Large intestine (tissue), 3 donors: ENCODE results near the gene GPR17. TPM values are rescaled to one million over a fixed set of nuclear protein-coding genes. Genes with fewer than 3 reads are reported as not detected.

Experiments
- DNase-seq, 2 donors: peaks; one replicate each; pipeline versions ENCODE4 v3.0.0 to v3.0.0-alpha.2; 2013
- H3K27ac ChIP-seq: one replicate; pipeline ENCODE4 v1.5.1; 2013; ENCODE audit warnings: low read length
- H3K27me3 ChIP-seq: 2 replicates; pipeline ENCODE4 v1.6.1; 2013; ENCODE audit warnings: low read length; ENCODE audit not compliant: control insufficient read depth, insufficient read depth
- H3K36me3 ChIP-seq: 2 replicates; pipeline ENCODE4 v1.6.1; 2013; ENCODE audit warnings: low read length; ENCODE audit not compliant: control insufficient read depth, insufficient read depth
- H3K4me1 ChIP-seq: one replicate; pipeline ENCODE4 v1.6.1; 2013; ENCODE audit warnings: low read length; ENCODE audit not compliant: control insufficient read depth, insufficient read depth
- H3K4me3 ChIP-seq: one replicate; pipeline ENCODE4 v1.5.1; 2013; ENCODE audit warnings: low read length
- H3K9me3 ChIP-seq: one replicate; pipeline ENCODE4 v1.6.1; 2013; ENCODE audit warnings: mild to moderate bottlenecking, low read depth, low read length, moderate library complexity; ENCODE audit not compliant: control insufficient read depth
- WGBS: methylation state at CpG from one replicate; pipeline ENCODE4 v1.1.5; 2013; ENCODE audit warnings: low lambda C conversion rate; ENCODE audit not compliant: insufficient coverage; 5-methylcytosine and 5-hydroxymethylcytosine counted together
- polyA plus RNA-seq: library from polyadenylated mRNA; unstranded; fragments of 120-200 nt; gene quantifications from one replicate; pipeline ENCODE4 v1.2.1, GENCODE V29; 2013

The GPR17 gene
- polyA plus RNA-seq, 1 donor, result 1.5 TPM

DNA sequence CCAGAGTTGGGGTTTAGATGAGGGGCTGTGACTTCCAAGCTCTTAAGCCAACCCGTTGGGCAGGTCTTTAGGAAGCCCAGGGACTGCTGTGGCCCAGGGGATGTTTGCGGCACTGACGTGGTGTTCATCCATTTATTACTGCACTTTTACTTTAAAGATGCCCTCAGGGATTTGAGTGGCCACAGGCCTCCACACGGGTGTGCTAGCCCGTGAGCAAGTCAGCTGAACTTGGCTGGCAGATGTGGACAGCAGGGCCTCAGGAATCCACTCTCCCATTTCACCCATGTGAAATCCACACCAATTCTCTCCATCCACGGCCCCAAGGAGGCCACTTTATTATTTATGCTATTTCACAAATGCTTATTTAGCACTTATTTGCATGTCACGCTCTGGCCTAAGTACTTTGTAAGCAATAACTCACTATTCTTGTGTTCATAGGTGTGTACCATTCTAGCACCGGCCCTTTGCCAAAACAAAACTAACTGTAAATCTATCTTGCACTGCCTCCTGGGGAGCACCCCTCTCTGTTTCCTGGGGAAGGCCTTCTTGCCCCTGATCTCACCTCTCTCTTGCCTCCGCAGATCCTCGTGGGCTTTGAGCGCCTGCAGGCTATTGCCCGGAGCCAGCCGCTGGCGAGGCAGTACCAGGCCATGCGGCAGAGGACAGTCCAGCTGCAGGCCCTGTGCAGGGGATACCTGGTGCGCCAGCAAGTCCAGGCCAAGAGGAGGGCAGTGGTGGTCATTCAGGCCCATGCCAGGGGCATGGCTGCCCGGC lies 39.1 kb upstream of the GPR17 start:
- H3K36me3 ChIP-seq, result peaks cover 92% of the 10 kb centered on the region
- no peaks in the 10 kb centered on the region for H3K4me1 ChIP-seq
- no peak for DNase-seq
- no peak overlapping the region for H3K27ac ChIP-seq
- H3K27me3 ChIP-seq, result no peaks in the 10 kb centered on the region
- H3K4me3 ChIP-seq, result no peak overlapping the region
- peaks cover 9% of the 10 kb centered on the region for H3K9me3 ChIP-seq
- WGBS, result no CpG with 5 or more reads among the region's 17 CpGs

DNA sequence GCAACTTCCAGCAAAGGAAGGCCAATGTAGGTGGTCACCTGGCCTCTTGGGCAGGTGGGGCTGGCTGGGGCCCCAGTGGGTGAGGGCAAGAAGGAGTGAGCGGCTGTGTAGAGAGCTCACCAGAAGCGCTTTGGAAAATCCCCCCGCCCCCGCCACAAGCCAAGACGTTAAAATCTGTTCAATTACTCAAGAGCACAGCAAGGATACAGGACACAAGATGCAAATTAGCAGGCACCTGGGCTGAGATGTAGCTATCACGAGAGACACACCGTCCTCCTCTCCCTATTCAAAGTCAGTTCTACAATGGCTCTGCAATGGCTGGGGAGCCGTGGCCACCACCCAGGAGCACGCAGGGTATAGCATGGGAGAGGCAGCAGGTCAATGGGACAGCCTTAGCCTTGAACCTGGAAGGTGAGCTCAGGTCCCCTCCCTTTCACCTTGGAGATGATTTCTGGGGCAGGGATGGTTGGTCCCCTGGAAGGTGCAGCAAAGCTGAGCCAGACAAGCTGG lies 38.5 kb upstream of the GPR17 start:
- H3K27ac ChIP-seq, result no peak overlapping the region
- H3K36me3 ChIP-seq, result peaks cover 94% of the 10 kb centered on the region
- WGBS, result no CpG with 5 or more reads among the region's 9 CpGs
- DNase-seq, result no peak
- peaks cover 14% of the 10 kb centered on the region for H3K9me3 ChIP-seq
- H3K27me3 ChIP-seq, result no peaks in the 10 kb centered on the region
- H3K4me1 ChIP-seq, result no peaks in the 10 kb centered on the region
- no peak overlapping the region for H3K4me3 ChIP-seq

DNA sequence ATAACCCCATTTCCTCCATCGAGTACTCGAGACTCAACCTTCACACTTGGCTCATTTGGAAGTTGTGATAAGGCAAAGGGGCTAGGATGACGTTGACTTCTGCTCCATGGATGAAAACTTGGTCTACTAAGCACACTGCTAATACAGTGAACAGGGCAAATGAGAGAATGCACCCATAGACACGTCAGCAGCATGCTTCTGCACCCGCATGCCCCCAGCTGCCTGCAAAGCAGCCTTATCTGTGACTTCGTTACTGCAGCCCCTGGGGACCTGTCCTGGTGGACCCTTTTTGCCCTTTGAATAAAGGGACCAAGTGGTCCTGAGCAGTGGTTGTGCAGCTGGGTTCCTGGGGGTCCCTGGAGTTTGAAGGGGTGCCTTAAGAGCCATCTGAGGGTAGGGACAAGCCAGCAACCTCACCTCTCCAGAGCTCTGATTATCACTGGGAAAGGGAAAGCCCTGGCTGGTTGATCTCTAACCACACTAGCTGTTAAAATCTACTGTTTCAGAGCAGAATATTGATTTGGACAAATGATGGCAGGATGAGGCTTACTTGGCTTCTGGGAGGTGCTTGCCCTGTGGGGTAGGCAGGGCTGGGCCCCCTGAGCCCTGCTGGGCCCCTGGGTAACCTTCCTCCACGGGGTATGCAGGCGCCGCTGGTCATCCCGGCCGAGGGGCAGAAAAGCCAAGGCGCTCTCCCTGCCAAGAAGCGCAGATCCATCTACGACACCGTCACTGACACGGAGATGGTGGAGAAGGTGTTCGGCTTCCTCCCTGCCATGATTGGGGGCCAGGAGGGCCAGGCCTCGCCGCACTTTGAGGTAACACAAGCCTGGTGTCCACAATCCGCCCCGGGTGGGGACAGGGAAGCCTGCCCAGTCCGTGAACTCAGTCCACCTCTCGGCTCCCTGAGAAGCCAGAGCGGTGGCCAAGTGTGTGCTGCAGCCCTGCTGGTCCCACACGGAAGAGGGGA lies 37.6 kb upstream of the GPR17 start:
- no peak for DNase-seq
- H3K27ac ChIP-seq, result no peak overlapping the region
- H3K36me3 ChIP-seq, result peaks cover 91% of the 10 kb centered on the region

DNA sequence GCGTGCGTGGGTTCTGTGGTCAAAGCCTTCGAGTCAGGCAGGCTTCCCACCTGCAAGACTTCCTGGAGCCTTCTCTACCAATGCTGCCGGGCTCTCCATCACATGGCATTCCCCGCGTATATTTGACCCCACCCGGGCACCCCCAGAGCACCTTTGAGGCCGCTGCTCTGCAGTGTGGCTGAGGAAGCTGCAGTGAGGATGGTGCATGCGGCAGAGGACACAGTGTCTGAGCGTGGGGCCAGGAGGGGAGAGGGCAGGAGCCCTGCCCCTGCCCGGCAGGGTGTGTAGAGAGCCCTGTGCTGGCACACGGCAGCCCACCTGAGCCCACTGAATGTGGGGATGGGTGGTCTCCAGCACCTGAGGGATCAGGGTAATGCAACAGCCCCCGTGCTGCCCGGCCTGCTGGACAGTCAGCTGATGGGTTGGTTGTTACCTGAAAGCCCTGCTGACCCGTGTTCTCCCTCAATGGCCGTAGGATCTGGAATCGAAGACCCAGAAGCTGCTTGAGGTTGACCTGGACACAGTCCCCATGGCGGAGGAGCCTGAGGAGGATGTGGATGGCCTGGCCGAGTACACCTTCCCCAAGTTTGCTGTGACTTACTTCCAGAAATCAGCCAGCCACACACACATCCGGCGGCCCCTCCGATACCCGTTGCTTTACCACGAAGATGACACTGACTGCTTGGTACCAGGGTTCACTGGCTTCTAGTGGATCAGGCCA lies 36.8 kb upstream of the GPR17 start:
- WGBS, result no CpG with 5 or more reads among the region's 24 CpGs
- Histone ChIP-seq H3K27ac (no peak overlapping the region), H3K4me1 (no peaks in the 10 kb centered on the region), H3K4me3 (no peak overlapping the region), H3K36me3 (peaks cover 95% of the 10 kb centered on the region), H3K9me3 (peaks cover 20% of the 10 kb centered on the region), H3K27me3 (no peaks in the 10 kb centered on the region)
- no peak for DNase-seq

More for the DNA sequence above, 37.6 kb upstream of the GPR17 start:
- Histone ChIP-seq H3K9me3 (peaks cover 20% of the 10 kb centered on the region), H3K4me3 (no peak overlapping the region), H3K27me3 (no peaks in the 10 kb centered on the region), H3K4me1 (no peaks in the 10 kb centered on the region)
- whole genome bisulfite sequencing, result no CpG with 5 or more reads among the region's 25 CpGs

DNA sequence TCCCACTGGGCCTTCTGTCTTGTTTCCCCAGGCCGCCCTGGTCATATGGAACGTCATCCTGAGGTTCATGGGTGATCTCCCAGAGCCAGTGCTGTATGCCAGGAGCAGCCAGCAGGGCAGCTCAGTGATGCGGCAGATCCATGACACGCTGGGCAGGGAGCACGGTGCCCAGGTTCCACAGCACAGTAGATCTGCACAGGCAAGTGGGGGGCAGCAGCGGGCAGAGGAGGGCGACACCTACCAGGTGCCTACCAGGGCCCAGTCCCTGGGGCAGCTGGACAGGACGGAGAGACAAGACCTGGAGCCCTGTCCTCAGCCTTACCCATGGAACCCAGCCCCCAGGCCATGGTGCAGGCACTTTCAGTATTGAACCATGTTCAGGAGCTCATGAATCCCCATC lies 36.1 kb upstream of the GPR17 start:
- no CpG with 5 or more reads among the region's 8 CpGs for WGBS
- DNase-seq, result no peak
- Histone ChIP-seq H3K27me3 (no peaks in the 10 kb centered on the region), H3K36me3 (peaks cover 95% of the 10 kb centered on the region), H3K4me3 (no peak overlapping the region), H3K27ac (no peak overlapping the region), H3K9me3 (peaks cover 20% of the 10 kb centered on the region), H3K4me1 (no peaks in the 10 kb centered on the region)

DNA sequence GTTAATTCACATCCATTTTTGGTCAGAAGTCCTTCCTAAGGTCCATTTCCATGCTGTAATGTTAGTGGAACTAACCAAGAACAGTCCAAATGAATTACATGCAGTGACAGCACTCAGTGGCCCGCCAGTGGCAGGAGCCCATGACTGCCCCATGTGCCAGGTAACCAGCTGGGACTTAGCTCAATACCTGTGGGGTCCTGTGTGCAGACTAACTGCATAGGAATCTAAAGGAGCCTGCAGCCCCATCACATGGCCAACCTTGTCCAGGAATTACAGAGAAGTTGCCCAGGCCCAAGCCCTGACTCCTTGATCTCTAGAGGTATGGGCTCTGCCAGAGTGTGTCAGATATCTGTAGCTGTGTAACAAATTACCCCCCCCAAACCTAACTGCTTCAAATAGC lies 35.4 kb upstream of the GPR17 start:
- Histone ChIP-seq H3K4me3 (no peak overlapping the region), H3K27me3 (no peaks in the 10 kb centered on the region), H3K9me3 (peaks cover 20% of the 10 kb centered on the region), H3K4me1 (no peaks in the 10 kb centered on the region), H3K27ac (no peak overlapping the region), H3K36me3 (peaks cover 92% of the 10 kb centered on the region)
- WGBS, result no CpG with 5 or more reads among the region's 1 CpG
- DNase-seq, result no peak

DNA sequence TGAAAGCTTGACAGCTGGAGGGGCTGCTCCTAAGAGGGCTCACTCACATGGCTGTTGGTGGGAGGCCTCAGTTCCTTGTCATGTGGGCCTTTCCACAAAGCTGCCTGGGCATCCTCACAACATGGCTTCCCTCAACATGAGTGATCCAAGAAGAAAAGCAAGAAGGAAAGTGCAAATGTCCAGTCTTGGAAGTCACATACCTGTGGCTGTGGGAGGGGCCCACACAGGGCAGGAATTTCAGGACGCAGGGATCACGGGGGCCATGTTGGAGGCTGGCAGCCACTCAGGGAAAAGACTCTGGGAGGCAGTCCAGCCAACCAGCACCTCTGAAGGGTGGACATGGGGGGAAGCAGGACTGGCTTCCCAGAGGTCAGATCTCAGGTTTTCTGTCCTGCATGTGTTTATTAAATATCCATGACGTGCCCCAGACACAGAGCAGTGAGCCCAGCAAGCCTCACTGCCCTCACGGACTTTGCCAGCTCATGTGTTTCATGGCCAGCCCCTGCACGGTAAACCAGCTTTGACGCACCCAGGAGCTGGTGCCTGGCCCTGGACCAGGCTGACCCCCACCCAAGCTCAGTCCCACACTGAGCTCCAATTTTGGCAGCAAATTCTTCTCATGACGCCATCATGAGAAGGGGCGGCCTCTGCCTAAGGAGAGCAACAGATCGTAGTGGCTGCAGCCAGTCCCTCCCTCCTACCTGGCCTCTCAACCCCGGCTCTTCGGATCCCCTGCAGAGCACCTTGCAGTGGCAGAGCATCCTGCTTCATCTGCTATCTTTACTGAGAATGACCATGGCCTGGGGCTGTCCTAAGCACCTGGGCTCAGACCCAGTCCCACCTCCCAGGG lies 34.7 kb upstream of the GPR17 start:
- DNase-seq, result no peak
- WGBS, result no CpG with 5 or more reads among the region's 11 CpGs
- peaks cover 90% of the 10 kb centered on the region for H3K36me3 ChIP-seq

DNA sequence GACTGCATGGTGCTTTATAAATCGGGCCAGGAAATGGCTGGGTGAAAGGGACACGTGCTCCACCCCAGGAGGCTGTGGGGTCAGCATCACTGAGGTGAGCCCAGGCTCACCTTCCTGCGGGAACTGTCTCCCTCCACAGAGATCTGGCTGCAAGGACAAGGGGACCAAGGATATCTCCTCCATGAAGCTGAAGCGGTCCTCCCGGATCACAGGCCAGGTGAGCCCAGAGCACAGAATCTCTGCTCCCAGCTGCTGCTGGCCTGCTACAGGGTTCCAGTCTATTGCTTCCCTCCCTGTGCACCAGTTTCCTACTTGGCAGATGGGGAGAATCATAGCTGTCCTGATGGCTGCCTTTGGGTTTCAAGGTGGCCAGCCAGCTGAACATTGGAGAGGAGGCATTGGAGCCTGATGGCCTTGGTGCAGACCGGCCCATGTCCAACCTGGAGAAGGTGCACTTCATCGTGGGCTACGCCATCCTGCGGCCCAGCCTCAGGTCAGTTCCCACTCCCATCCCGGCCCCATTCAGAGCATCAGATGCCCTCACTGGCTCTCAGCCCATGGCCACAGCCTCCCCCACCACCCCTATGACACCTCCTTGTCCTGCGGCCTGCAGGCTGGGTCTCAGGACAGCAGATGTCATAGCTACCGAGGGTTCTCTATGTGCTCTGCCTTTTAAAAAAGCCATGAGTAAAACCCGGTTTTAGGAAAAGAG lies 33.7 kb upstream of the GPR17 start:
- no peak overlapping the region for H3K4me3 ChIP-seq
- DNase-seq, result no peak
- H3K27ac ChIP-seq, result no peak overlapping the region
- H3K27me3 ChIP-seq, result no peaks in the 10 kb centered on the region
- 100% methylated on average over 2 of the region's 13 CpGs for WGBS
- no peaks in the 10 kb centered on the region for H3K4me1 ChIP-seq
- H3K9me3 ChIP-seq, result peaks cover 20% of the 10 kb centered on the region
- H3K36me3 ChIP-seq, result peaks cover 90% of the 10 kb centered on the region

More for the DNA sequence above, 34.7 kb upstream of the GPR17 start:
- Histone ChIP-seq H3K27ac (no peak overlapping the region), H3K4me3 (no peak overlapping the region), H3K9me3 (peaks cover 20% of the 10 kb centered on the region), H3K4me1 (no peaks in the 10 kb centered on the region), H3K27me3 (no peaks in the 10 kb centered on the region)

DNA sequence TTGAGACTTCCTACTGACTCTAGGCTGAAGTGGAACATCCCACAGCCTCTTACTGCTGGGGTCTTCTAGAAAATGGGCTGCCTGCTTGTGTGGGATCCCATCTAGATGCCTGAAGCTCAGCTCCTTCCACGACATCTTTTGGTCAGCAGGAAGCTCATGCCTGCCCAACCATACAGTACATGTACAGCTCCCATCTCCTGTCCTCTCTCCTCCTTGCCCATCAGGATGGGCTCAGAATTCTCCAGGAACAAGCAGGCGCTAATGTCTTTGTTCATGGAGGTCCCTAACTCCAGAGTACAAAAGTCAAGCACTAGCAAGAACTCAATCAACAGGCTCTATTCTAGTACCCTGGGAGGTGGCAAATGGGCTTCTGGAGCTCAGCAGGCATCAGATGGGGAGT lies 31.7 kb upstream of the GPR17 start:
- H3K4me1 ChIP-seq, result no peaks in the 10 kb centered on the region
- H3K36me3 ChIP-seq, result peaks cover 81% of the 10 kb centered on the region
- no peak overlapping the region for H3K4me3 ChIP-seq
- H3K9me3 ChIP-seq, result peaks cover 17% of the 10 kb centered on the region
- DNase-seq, result no peak
- no CpG with 5 or more reads among the region's 2 CpGs for WGBS
- no peaks in the 10 kb centered on the region for H3K27me3 ChIP-seq
- H3K27ac ChIP-seq, result no peak overlapping the region
